Measurements from ENCODE around the gene ATP9A.

The ATP9A gene

GRCh38 chr20:51752343-51752951 lies 15.7 kb downstream of the ATP9A start:
- no peak for TF ChIP-seq CTCF (IDR thresholded peaks at IDR 0.05; ENCODE audit: low read depth, low read length, poor library complexity, severe bottlenecking)
- no peak for TF ChIP-seq EZH2phosphoT487 (IDR thresholded peaks at IDR 0.05; ENCODE audit: borderline replicate concordance, low read length)
- Histone ChIP-seq H3K27me3 (ENCODE audit: control insufficient read depth, low read length) (no peaks in the 10 kb centered on the region), H3K4me1 (ENCODE audit: control insufficient read depth, low read length) (no peaks in the 10 kb centered on the region), H3K4me3 (ENCODE audit: low read length) (no peak overlapping the region), H3K4me2 (ENCODE audit: low read length) (no peak overlapping the region), H3K9me2 (replicated peaks; ENCODE audit: control insufficient read depth, low read length) (no peaks in the 10 kb centered on the region), H3K9me3 (ENCODE audit: control insufficient read depth, insufficient read depth, low read length) (no peaks in the 10 kb centered on the region), H3K79me2 (ENCODE audit: control insufficient read depth, low read length) (no peaks in the 10 kb centered on the region; the same call in 1 of the 2 replicates), H3K36me3 (ENCODE audit: control insufficient read depth, low read length) (no peaks in the 10 kb centered on the region), H3K27ac (ENCODE audit: low read depth, low read length) (no peak overlapping the region), H3F3A (ENCODE audit: control insufficient read depth, insufficient read depth) (no peaks in the 10 kb centered on the region), H4K20me1 (ENCODE audit: control insufficient read depth, insufficient read depth, low read depth, low read length) (no peaks in the 10 kb centered on the region)

- H3K27ac ChIP-seq (ENCODE audit: low read depth, low read length): no peak overlapping the region
- no peaks in the 10 kb centered on the region for H3K9me2 ChIP-seq (replicated peaks; ENCODE audit: control insufficient read depth, low read length)
- H3K79me2 ChIP-seq (ENCODE audit: control insufficient read depth, low read length): no peaks in the 10 kb centered on the region; the same call in 1 of the 2 replicates
- no peak overlapping the region for H3K4me2 ChIP-seq (ENCODE audit: low read length)
- H3K9me3 ChIP-seq (ENCODE audit: control insufficient read depth, insufficient read depth, low read length): no peaks in the 10 kb centered on the region
- H3K36me3 ChIP-seq (ENCODE audit: control insufficient read depth, low read length): no peaks in the 10 kb centered on the region
- no peaks in the 10 kb centered on the region for H4K20me1 ChIP-seq (ENCODE audit: control insufficient read depth, insufficient read depth, low read depth, low read length)
- H3K4me1 ChIP-seq (ENCODE audit: control insufficient read depth, low read length): no peaks in the 10 kb centered on the region
- no peak overlapping the region for H3K4me3 ChIP-seq (ENCODE audit: low read length)
- H3F3A ChIP-seq (ENCODE audit: control insufficient read depth, insufficient read depth): no peaks in the 10 kb centered on the region
- TF ChIP-seq CTCF (IDR thresholded peaks at IDR 0.05; ENCODE audit: low read depth, low read length, poor library complexity, severe bottlenecking) (no peak), EZH2phosphoT487 (IDR thresholded peaks at IDR 0.05; ENCODE audit: borderline replicate concordance, low read length) (no peak)
- H3K27me3 ChIP-seq (ENCODE audit: control insufficient read depth, low read length): no peaks in the 10 kb centered on the region
These were observed 17.3 kb downstream of the ATP9A start for GRCh38 chr20:51750770-51751388.

GRCh38 chr20:51750037-51750769 lies 18.0 kb downstream of the ATP9A start:
- H3K79me2 ChIP-seq (ENCODE audit: control insufficient read depth, low read length): no peaks in the 10 kb centered on the region; the same call in 1 of the 2 replicates
- H3K9me2 ChIP-seq (replicated peaks; ENCODE audit: control insufficient read depth, low read length): no peaks in the 10 kb centered on the region
- H3K4me3 ChIP-seq (ENCODE audit: low read length): no peak overlapping the region
- H3F3A ChIP-seq (ENCODE audit: control insufficient read depth, insufficient read depth): no peaks in the 10 kb centered on the region
- no peak overlapping the region for H3K4me2 ChIP-seq (ENCODE audit: low read length)
- no peaks in the 10 kb centered on the region for H3K36me3 ChIP-seq (ENCODE audit: control insufficient read depth, low read length)
- H3K27ac ChIP-seq (ENCODE audit: low read depth, low read length): no peak overlapping the region
- no peaks in the 10 kb centered on the region for H3K4me1 ChIP-seq (ENCODE audit: control insufficient read depth, low read length)
- no peak for TF ChIP-seq CTCF (IDR thresholded peaks at IDR 0.05; ENCODE audit: low read depth, low read length, poor library complexity, severe bottlenecking)
- TF ChIP-seq EZH2phosphoT487 (IDR thresholded peaks at IDR 0.05; ENCODE audit: borderline replicate concordance, low read length): no peak
- H3K9me3 ChIP-seq (ENCODE audit: control insufficient read depth, insufficient read depth, low read length): no peaks in the 10 kb centered on the region
- no peaks in the 10 kb centered on the region for H4K20me1 ChIP-seq (ENCODE audit: control insufficient read depth, insufficient read depth, low read depth, low read length)
- H3K27me3 ChIP-seq (ENCODE audit: control insufficient read depth, low read length): no peaks in the 10 kb centered on the region

Measured in DOHH2 (cell line).